Measurements from ENCODE around the gene UBQLN4.

UBQLN4 gene

GRCh38 chr1:156053768-156054499, at the start of gene UBQLN4:
Gene UBQLN4 (minus strand): TSS chr1:156053798. CDS start chr1:156053701, 97 bp downstream.
- Mint-ChIP-seq H3K4me1 (ENCODE audit: low read depth) (peaks cover 30% of the 10 kb centered on the region), H3K27me3 (no peaks in the 10 kb centered on the region), H3K36me3 (no peaks in the 10 kb centered on the region), H3K9me3 (ENCODE audit: low read depth) (no peaks in the 10 kb centered on the region), H3K4me3 (peak within 1 kb of the TSS; percentile 97), H3K27ac (peak within 1 kb of the TSS; percentile 98)

- H3K9me3 Mint-ChIP-seq (ENCODE audit: low read depth) = no peaks in the 10 kb centered on the region
- H3K36me3 Mint-ChIP-seq = no peaks in the 10 kb centered on the region
- H3K4me1 Mint-ChIP-seq (ENCODE audit: low read depth) = peaks cover 62% of the 10 kb centered on the region
- H3K27me3 Mint-ChIP-seq = no peaks in the 10 kb centered on the region
- peak overlapping the region; percentile 10 for H3K27ac Mint-ChIP-seq
- no peak overlapping the region for H3K4me3 Mint-ChIP-seq
These were observed 49.3 kb upstream of the UBQLN4 start for GRCh38 chr1:156102633-156103511.

- Mint-ChIP-seq H3K36me3 (no peaks in the 10 kb centered on the region), H3K4me1 (ENCODE audit: low read depth) (peaks cover 64% of the 10 kb centered on the region), H3K27ac (no peak overlapping the region), H3K4me3 (no peak overlapping the region), H3K27me3 (no peaks in the 10 kb centered on the region), H3K9me3 (ENCODE audit: low read depth) (no peaks in the 10 kb centered on the region)
These were observed 48.3 kb upstream of the UBQLN4 start for GRCh38 chr1:156101880-156102279.

DNA sequence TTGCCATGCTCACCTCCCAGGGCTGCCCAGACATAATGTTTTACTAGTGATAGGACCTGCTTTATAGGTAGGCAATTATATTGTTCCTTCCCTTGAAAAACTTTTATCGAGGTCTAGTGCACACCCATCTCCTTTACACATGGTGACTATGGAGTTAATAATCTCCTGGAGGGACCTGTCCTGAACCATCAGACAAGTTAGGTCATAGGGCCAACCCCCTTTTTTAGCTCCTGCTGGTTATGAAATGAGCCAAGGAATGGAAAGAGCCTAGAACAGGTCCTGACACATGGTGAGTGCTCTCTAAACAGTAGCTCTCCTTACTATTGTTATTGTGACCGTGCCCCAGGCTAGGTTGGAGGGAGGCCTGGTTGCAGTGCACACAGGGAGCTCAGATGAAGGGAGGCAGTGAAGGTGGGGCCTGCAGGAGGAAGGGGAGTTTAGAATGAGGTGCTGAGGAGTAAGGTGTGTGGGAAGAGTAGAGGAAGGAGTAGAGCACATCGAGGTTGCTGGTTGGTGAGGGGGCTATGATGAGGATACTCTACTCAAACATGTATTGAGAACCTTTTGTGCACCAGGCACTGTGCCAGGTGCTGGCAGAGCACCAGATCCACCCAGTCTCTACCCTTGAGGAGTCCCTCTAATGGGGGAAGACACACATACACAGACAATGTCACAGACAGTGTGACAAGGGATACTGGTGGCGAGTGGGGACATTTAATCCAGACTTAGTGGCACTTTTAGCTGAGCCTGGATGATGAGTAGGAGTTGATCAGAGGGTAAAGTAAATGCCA, 46.8 kb upstream of the UBQLN4 start:
- Mint-ChIP-seq H3K4me3 (no peak overlapping the region), H3K27ac (no peak overlapping the region), H3K27me3 (no peaks in the 10 kb centered on the region), H3K9me3 (ENCODE audit: low read depth) (no peaks in the 10 kb centered on the region), H3K4me1 (ENCODE audit: low read depth) (peaks cover 65% of the 10 kb centered on the region), H3K36me3 (no peaks in the 10 kb centered on the region)

- H3K27ac Mint-ChIP-seq = no peak overlapping the region
- H3K9me3 Mint-ChIP-seq (ENCODE audit: low read depth) = no peaks in the 10 kb centered on the region
- H3K4me3 Mint-ChIP-seq = no peak overlapping the region
- H3K4me1 Mint-ChIP-seq (ENCODE audit: low read depth) = peaks cover 55% of the 10 kb centered on the region
- no peaks in the 10 kb centered on the region for H3K36me3 Mint-ChIP-seq
- no peaks in the 10 kb centered on the region for H3K27me3 Mint-ChIP-seq
These were observed 45.7 kb upstream of the UBQLN4 start for GRCh38 chr1:156099282-156099681.

GRCh38 chr1:156098784-156099183, 45.2 kb upstream of the UBQLN4 start:
- Mint-ChIP-seq H3K4me1 (ENCODE audit: low read depth) (peaks cover 50% of the 10 kb centered on the region), H3K27me3 (no peaks in the 10 kb centered on the region), H3K4me3 (no peak overlapping the region), H3K36me3 (no peaks in the 10 kb centered on the region), H3K27ac (peak overlapping the region; percentile 86), H3K9me3 (ENCODE audit: low read depth) (no peaks in the 10 kb centered on the region)

DNA sequence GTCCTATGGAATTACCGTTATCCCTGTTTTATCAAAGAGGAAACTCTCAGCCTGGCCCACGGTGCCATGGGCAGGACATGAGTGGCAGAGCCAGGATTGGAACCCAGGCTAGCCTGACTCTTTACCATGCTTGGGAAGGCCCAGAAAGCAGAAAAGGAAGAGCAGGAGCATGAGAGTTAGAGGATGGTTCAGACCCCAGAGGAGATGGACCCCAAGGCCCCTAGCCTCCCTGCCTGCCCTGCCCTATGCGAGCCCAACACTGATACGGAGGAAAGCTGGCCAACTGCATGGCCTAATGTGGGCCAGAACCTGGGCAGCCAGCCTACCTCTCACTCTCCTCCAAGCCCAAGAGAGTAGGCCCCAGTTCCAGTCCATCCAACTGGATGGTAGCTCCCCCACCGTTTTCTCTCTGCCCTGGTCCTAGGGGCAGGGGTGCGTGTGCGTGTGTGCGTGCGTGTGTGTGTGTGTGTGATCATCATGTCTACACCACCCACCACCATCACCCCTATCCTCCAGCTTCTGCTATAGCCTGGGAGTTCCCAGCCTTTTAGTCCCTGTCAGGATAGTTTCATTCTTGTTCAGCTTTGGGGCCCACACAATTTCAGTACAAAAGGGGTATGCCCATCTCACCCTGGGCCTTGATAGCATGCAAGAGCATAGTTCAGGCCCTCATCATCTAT, 44.0 kb upstream of the UBQLN4 start:
- peaks cover 40% of the 10 kb centered on the region for H3K4me1 Mint-ChIP-seq (ENCODE audit: low read depth)
- peak overlapping the region; percentile 86 for H3K27ac Mint-ChIP-seq
- peak overlapping the region; percentile 51 for H3K4me3 Mint-ChIP-seq
- H3K9me3 Mint-ChIP-seq (ENCODE audit: low read depth) = no peaks in the 10 kb centered on the region
- H3K36me3 Mint-ChIP-seq = no peaks in the 10 kb centered on the region
- no peaks in the 10 kb centered on the region for H3K27me3 Mint-ChIP-seq

DNA sequence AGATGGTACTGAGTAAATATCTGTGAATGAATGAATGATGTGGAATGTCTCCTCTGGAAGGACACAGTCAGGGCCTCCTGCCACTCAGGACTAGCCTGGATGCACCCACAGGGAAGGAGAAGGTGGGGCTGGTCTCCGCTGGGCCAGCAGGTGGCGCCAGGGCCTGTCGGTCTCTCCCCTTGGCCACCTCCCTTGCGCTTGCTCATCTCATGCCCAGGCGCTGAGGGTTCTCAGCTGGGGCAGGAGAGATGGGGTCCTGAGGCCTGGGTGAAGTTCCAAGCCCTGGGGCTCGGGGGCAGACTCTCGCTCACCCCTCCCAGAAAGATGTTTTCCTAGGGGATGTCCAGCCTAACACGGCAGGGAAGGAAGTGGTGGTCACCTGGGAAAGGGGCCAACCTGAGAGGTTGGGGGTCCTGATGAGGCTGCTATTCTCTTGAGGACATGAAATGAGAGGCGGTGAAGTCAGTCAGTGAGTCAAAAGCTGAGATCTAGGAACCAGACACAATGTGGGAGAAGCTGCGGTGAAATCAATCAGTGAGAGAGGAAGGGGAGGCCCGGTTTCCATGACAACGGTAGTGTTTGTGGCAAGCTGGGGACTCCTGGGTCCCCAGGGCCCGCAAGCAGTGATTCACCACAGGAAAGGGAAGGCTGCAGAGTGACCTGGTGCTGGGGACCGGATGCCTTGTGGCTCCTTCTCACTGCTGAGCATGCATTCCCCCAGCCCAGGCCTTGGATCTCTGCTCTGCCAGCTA, 43.2 kb upstream of the UBQLN4 start:
- H3K9me3 Mint-ChIP-seq (ENCODE audit: low read depth) = no peaks in the 10 kb centered on the region
- peaks cover 40% of the 10 kb centered on the region for H3K4me1 Mint-ChIP-seq (ENCODE audit: low read depth)
- no peaks in the 10 kb centered on the region for H3K36me3 Mint-ChIP-seq
- H3K27ac Mint-ChIP-seq = peak overlapping the region; percentile 86
- H3K4me3 Mint-ChIP-seq = peak overlapping the region; percentile 40
- H3K27me3 Mint-ChIP-seq = no peaks in the 10 kb centered on the region

- H3K4me1 Mint-ChIP-seq (ENCODE audit: low read depth) = peaks cover 41% of the 10 kb centered on the region
- H3K4me3 Mint-ChIP-seq = peak overlapping the region; percentile 40
- no peak overlapping the region for H3K27ac Mint-ChIP-seq
- H3K36me3 Mint-ChIP-seq = no peaks in the 10 kb centered on the region
- H3K9me3 Mint-ChIP-seq (ENCODE audit: low read depth) = no peaks in the 10 kb centered on the region
- no peaks in the 10 kb centered on the region for H3K27me3 Mint-ChIP-seq
These were observed 42.4 kb upstream of the UBQLN4 start for GRCh38 chr1:156095906-156096508.

GRCh38 chr1:156091610-156092009, 38.0 kb upstream of the UBQLN4 start:
- Mint-ChIP-seq H3K36me3 (no peaks in the 10 kb centered on the region), H3K4me3 (no peak overlapping the region), H3K9me3 (ENCODE audit: low read depth) (no peaks in the 10 kb centered on the region), H3K27ac (no peak overlapping the region), H3K4me1 (ENCODE audit: low read depth) (peaks cover 15% of the 10 kb centered on the region), H3K27me3 (peaks cover 5% of the 10 kb centered on the region)

GRCh38 chr1:156090840-156091188, 37.2 kb upstream of the UBQLN4 start:
- Mint-ChIP-seq H3K4me1 (ENCODE audit: low read depth) (peaks cover 7% of the 10 kb centered on the region), H3K4me3 (no peak overlapping the region), H3K27me3 (peaks cover 9% of the 10 kb centered on the region), H3K9me3 (ENCODE audit: low read depth) (no peaks in the 10 kb centered on the region), H3K36me3 (no peaks in the 10 kb centered on the region), H3K27ac (no peak overlapping the region)

DNA sequence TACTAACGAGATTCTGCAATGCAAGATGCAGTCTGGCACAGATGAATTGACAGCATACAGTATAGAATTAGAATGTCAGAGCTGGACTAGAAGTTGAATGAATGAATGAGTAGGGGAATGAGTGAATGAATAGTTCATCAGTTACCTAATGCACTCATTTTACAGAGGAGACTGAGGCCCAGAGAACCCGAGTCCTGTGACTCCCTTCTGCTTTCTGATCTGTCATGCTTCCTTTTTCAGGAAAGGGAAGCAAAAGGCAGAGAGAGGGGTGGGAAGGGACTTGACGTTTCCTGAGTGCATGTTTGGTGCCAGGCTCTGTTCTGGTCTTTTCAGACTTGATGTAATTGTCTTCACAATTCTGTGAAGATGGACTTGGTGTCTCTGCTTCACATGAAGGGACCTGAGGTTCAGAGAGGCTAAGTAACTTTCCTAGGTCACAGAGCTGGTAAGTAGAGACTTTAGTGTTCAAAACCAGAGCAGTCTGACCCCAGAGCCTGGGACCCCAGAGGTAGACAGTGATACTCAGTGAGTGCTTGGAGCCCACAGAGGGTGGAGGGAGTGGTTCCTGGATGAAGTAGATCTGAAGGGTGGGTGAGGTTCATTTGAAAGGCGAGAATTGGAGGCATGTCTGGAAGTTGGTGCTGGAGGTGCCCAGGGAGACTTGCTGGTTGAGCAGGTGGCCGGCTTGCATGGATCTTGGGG, 36.7 kb upstream of the UBQLN4 start:
- Mint-ChIP-seq H3K4me1 (ENCODE audit: low read depth) (peaks cover 4% of the 10 kb centered on the region), H3K27ac (no peak overlapping the region), H3K4me3 (no peak overlapping the region), H3K27me3 (peaks cover 11% of the 10 kb centered on the region), H3K9me3 (ENCODE audit: low read depth) (no peaks in the 10 kb centered on the region), H3K36me3 (no peaks in the 10 kb centered on the region)

DNA sequence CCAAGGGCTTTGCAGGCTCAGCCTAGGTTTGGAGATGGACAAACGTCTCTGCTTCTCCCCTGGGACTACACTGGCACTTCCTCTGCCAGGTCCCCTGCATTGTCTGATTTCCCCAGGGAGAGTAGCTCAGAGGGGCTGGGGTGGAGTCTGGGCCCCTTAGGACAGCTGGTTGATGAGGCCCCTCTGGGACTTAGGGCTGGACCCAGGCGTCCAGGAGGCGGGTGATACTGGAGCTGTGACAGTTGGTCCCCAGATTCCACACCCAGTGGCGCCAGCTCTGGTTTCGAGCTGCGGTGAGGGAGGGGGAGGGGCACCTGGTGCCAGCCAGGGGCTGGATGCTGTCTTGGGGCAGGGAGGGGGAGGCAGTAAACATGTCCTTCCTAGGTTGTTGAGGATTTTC, 36.1 kb upstream of the UBQLN4 start:
- no peak overlapping the region for H3K27ac Mint-ChIP-seq
- peaks cover 12% of the 10 kb centered on the region for H3K27me3 Mint-ChIP-seq
- H3K9me3 Mint-ChIP-seq (ENCODE audit: low read depth) = no peaks in the 10 kb centered on the region
- H3K4me1 Mint-ChIP-seq (ENCODE audit: low read depth) = peaks cover 4% of the 10 kb centered on the region
- no peaks in the 10 kb centered on the region for H3K36me3 Mint-ChIP-seq
- H3K4me3 Mint-ChIP-seq = no peak overlapping the region
